22Rv1 (cell line): Measurements from ENCODE around the gene FSTL3.

Experiments used
- ZFX ChIP-seq: fragments of 450-650 bp; IDR thresholded peaks from 2 replicates; pipeline ENCODE4 v1.6.1; 2017; ENCODE audit warnings: antibody characterized with exemption, borderline replicate concordance
- TF ChIP-seq, protein P1 (sequence below): fragments of 450-650 bp; IDR thresholded peaks from 2 replicates; pipeline ENCODE4 v1.5.1; 2017; ENCODE audit warnings: mild to moderate bottlenecking

- TF ChIP-seq, protein P1, sequence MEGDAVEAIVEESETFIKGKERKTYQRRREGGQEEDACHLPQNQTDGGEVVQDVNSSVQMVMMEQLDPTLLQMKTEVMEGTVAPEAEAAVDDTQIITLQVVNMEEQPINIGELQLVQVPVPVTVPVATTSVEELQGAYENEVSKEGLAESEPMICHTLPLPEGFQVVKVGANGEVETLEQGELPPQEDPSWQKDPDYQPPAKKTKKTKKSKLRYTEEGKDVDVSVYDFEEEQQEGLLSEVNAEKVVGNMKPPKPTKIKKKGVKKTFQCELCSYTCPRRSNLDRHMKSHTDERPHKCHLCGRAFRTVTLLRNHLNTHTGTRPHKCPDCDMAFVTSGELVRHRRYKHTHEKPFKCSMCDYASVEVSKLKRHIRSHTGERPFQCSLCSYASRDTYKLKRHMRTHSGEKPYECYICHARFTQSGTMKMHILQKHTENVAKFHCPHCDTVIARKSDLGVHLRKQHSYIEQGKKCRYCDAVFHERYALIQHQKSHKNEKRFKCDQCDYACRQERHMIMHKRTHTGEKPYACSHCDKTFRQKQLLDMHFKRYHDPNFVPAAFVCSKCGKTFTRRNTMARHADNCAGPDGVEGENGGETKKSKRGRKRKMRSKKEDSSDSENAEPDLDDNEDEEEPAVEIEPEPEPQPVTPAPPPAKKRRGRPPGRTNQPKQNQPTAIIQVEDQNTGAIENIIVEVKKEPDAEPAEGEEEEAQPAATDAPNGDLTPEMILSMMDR, result no peak
- no peak for TF ChIP-seq ZFX
These were observed 3.5 kb downstream of the FSTL3 start for GRCh38 chr19:679418-680286.
